Esophagus squamous epithelium (tissue), 4 donors: ENCODE results near the gene OPALIN.

Experiments used
- POLR2A ChIP-seq, 4 donors: fragments of 450-650 bp; IDR thresholded peaks; one replicate each; pipeline ENCODE4 v1.6.1; 2017; ENCODE audit warnings: antibody characterized with exemption in 4 of 4, mild to moderate bottlenecking in 4 of 4, moderate library complexity in 3 of 4
- TF ChIP-seq, protein P1 (sequence below), 6 experiments: fragments of 450-650 bp in 4 of 6; fragments of 200-600 bp in 2 of 6; sonication (generic) in 2 of 6; IDR thresholded peaks; one replicate each; pipeline ENCODE4 v1.5.1; 2016 to 2019; ENCODE audit warnings: antibody characterized with exemption in 6 of 6, mild to moderate bottlenecking in 4 of 6, moderate library complexity in 4 of 6

DNA sequence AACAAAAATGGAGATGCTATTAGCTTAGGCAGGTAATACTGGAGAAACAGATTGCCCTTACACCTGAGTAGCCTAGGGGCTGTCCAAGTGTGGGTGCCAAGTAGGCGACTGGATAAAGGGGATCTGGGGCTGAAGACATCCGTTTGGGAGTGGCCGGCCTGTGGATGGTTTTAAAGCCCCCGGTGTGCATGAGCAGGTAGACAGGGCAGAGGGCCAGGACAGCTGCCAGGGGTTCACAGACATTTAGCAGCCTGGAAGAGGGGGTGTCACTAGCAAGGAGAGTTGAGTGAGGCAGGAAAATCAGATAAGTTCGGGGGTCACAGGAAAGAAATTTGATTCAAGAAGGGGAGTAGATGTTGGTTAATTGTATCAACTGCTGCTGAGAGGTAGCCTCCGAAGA, 1.5 kb upstream of the OPALIN start:
- TF ChIP-seq, protein P1, sequence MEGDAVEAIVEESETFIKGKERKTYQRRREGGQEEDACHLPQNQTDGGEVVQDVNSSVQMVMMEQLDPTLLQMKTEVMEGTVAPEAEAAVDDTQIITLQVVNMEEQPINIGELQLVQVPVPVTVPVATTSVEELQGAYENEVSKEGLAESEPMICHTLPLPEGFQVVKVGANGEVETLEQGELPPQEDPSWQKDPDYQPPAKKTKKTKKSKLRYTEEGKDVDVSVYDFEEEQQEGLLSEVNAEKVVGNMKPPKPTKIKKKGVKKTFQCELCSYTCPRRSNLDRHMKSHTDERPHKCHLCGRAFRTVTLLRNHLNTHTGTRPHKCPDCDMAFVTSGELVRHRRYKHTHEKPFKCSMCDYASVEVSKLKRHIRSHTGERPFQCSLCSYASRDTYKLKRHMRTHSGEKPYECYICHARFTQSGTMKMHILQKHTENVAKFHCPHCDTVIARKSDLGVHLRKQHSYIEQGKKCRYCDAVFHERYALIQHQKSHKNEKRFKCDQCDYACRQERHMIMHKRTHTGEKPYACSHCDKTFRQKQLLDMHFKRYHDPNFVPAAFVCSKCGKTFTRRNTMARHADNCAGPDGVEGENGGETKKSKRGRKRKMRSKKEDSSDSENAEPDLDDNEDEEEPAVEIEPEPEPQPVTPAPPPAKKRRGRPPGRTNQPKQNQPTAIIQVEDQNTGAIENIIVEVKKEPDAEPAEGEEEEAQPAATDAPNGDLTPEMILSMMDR (IDR thresholded peaks at IDR 0.05), result no peak
- no peak for TF ChIP-seq POLR2A (IDR thresholded peaks at IDR 0.05)
